Activated naive CD4-positive, alpha-beta T cell treated with anti-CD3 and anti-CD28 coated beads, Interleukin-2, amount 50 U/mL, for 72 hours (primary cell): ENCODE measurements around the gene BTBD17. TPM values are rescaled to one million over a fixed set of nuclear protein-coding genes. Genes with fewer than 3 reads are reported as not detected.

Source experiments
- total RNA-seq, 2 donors: library from RNA; stranded (reverse); gene quantifications; one replicate each; pipeline ENCODE4 v1.2.3, GENCODE V29; 2022

Gene BTBD17
- total RNA-seq, 2 donors from 2014 or later = not detected

Other genes with a start within 250 kb of the BTBD17 start
- gene RPL38, start 158.2 kb downstream of the BTBD17 start, total RNA-seq = 1,000 to 10,000 TPM; 1,423 to 1,466 TPM
- 1 to 10 TPM; 2.2 to 5.6 TPM for gene TTYH2, start 148.3 kb downstream of the BTBD17 start, total RNA-seq
- gene DNAI2, start 87.6 kb downstream of the BTBD17 start, total RNA-seq = under 1 TPM; 0.25 to 0.31 TPM
- under 1 TPM in 1 of 2 donors, not detected in 1; 0.08 TPM for gene KIF19, start 35.6 kb downstream of the BTBD17 start, total RNA-seq
- gene GPR142, start 5.6 kb upstream of the BTBD17 start, total RNA-seq = not detected
- gene GPRC5C, start 70.2 kb upstream of the BTBD17 start, total RNA-seq = 1 to 10 TPM in 1 of 2 donors, not detected in 1; 2.3 TPM
- gene CD300A, start 104.8 kb upstream of the BTBD17 start, total RNA-seq = 1 to 10 TPM in 1 of 2 donors, under 1 TPM in 1; 0.46 to 4.0 TPM
- not detected for gene CD300LB, start 169.6 kb upstream of the BTBD17 start, total RNA-seq
- gene CD300C, start 184.2 kb upstream of the BTBD17 start, total RNA-seq = under 1 TPM in 1 of 2 donors, not detected in 1; 0.25 TPM
- not detected for gene CD300H, start 205.6 kb upstream of the BTBD17 start, total RNA-seq
- gene CD300LD, start 230.4 kb upstream of the BTBD17 start, total RNA-seq = not detected